Endodermal cell (in vitro differentiated cells): ENCODE data around the gene KCNG2. TPM values are rescaled to one million over a fixed set of nuclear protein-coding genes. Genes with fewer than 3 reads are reported as not detected.

ENCODE experiments used
- DNase-seq: peaks from one replicate; pipeline ENCODE4 v3.0.0-alpha.2; 2017
- H3K27ac ChIP-seq: 2 replicates; pipeline ENCODE4 v1.5.1; 2013; ENCODE audit warnings: mild to moderate bottlenecking, low read depth, low read length, moderate library complexity
- H3K27me3 ChIP-seq: 2 replicates; pipeline ENCODE4 v1.6.1; 2013; ENCODE audit warnings: mild to moderate bottlenecking, low read length, moderate library complexity; ENCODE audit not compliant: insufficient read depth, control insufficient read depth, poor library complexity, severe bottlenecking
- H3K36me3 ChIP-seq: 2 replicates; pipeline ENCODE4 v1.7.0; 2013; ENCODE audit warnings: mild to moderate bottlenecking, low read length, moderate library complexity; ENCODE audit not compliant: control insufficient read depth, insufficient read depth
- H3K4me1 ChIP-seq: one replicate; pipeline ENCODE4 v1.7.0; 2013; ENCODE audit warnings: low read length; ENCODE audit not compliant: control insufficient read depth, insufficient read depth
- H3K4me3 ChIP-seq: 2 replicates; pipeline ENCODE4 v1.5.1; 2013; ENCODE audit warnings: mild to moderate bottlenecking, low read length, moderate library complexity
- H3K9ac ChIP-seq: 2 replicates; pipeline ENCODE4 v1.6.1; 2013; ENCODE audit warnings: mild to moderate bottlenecking, low read length, moderate library complexity; ENCODE audit not compliant: poor library complexity, severe bottlenecking; ENCODE audit errors: extremely low read depth
- H3K9me3 ChIP-seq: 2 replicates; pipeline ENCODE4 v1.6.1; 2013; ENCODE audit warnings: mild to moderate bottlenecking, low read length, moderate library complexity; ENCODE audit not compliant: control insufficient read depth
- H3K27ac Mint-ChIP-seq: 2 replicates; pipeline ENCODE4 v1.8.0; 2020; ENCODE audit warnings: mixed read lengths
- H3K27me3 Mint-ChIP-seq: 2 replicates; pipeline ENCODE4 v1.8.0; 2021; ENCODE audit warnings: mild to moderate bottlenecking, mixed read lengths; ENCODE audit not compliant: insufficient read depth
- H3K36me3 Mint-ChIP-seq: 2 replicates; pipeline ENCODE4 v1.8.0; 2020; ENCODE audit warnings: low read depth, mixed read lengths
- H3K4me1 Mint-ChIP-seq: 2 replicates; pipeline ENCODE4 v1.8.0; 2020; ENCODE audit warnings: mixed read lengths
- H3K4me3 Mint-ChIP-seq: 2 replicates; pipeline ENCODE4 v1.8.0; 2020; ENCODE audit warnings: mild to moderate bottlenecking, moderate library complexity, mixed read lengths
- H3K9me3 Mint-ChIP-seq: 2 replicates; pipeline ENCODE4 v1.8.0; 2020; ENCODE audit warnings: mild to moderate bottlenecking, mixed read lengths
- WGBS, 2 experiments: methylation state at CpG; one replicate each; pipeline versions ENCODE4 v1.1.5 to v1.1.7; 2013; ENCODE audit warnings: missing lambda C conversion rate in 2 of 2, mixed read lengths in 1 of 2; ENCODE audit not compliant: insufficient coverage in 1 of 2, insufficient read length in 1 of 2; 5-methylcytosine and 5-hydroxymethylcytosine counted together
- total RNA-seq, 2 donors: library from RNA; stranded (reverse); fragmentation: NEBNext Ultra II Directional in 1 of 2; extraction: Animal tissue kit (Norgen Biotek cat#: 25700) in 1 of 2; gene quantifications; 2 replicates in 1 of 2; 3 replicates in 1 of 2; pipeline ENCODE4 v1.2.1, GENCODE V29; 2021
- TF ChIP-seq, protein P1 (sequence below): fragments of 200-600 bp; sonication (generic); conservative IDR thresholded peaks from 2 replicates; pipeline ENCODE4 v1.5.0; 2021; ENCODE audit warnings: antibody characterized with exemption, mild to moderate bottlenecking

KCNG2 gene
- total RNA-seq, 2 donors from 2014 or later = not detected

DNA sequence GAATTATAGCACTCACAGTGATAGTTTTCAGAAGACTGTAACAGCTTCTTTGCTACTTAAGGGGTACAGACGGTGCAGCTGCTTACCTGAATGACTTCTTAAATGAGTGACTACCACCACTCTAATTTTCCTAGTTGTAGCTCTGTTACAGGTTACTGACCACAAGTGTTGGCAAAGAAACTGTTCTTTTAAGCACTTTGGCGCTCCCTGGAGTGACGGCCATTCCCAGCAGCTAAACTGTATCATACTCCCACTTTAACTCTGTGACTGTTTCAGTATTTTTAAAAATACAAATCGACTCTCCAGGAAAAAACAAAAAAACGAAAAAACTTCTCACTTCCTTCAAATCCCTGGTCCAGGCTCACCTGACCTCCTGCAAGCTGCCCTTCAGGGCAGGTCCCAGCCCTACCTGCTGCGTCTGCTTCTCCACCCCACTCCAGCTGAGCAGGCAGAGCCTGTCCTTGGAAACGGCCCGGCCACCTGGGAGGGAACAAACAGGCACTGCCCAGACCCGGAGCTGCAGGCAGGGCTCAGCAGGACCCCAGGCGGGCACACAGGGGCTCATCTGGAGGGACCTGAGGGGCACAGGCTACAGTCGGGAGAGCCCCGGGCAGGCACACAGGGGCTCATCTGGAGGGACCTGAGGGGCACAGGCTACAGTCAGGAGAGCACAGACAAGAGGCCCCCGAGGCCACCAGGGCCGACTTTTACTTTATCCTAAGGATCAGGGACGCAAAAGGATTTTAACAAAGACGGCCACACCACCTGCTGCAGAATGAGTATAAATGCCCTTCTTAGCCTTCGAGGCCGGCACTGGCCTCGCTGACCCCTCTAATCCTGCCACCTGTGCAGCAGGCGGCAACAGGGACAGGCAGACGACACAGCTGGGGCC, 129.2 kb downstream of the KCNG2 start:
- Mint-ChIP-seq H3K4me3 (no peak overlapping the region), H3K27ac (no peak overlapping the region), H3K36me3 (peaks cover 49% of the 10 kb centered on the region), H3K4me1 (no peaks in the 10 kb centered on the region), H3K9me3 (peaks cover 28% of the 10 kb centered on the region), H3K27me3 (no peaks in the 10 kb centered on the region)
- Histone ChIP-seq H3K9me3 (peaks cover 30% of the 10 kb centered on the region), H3K27me3 (no peaks in the 10 kb centered on the region), H3K27ac (peak overlapping the region; percentile 49), H3K4me1 (no peaks in the 10 kb centered on the region), H3K4me3 (no peak overlapping the region), H3K9ac (no peak overlapping the region), H3K36me3 (peaks cover 16% of the 10 kb centered on the region)
- TF ChIP-seq, protein P1, sequence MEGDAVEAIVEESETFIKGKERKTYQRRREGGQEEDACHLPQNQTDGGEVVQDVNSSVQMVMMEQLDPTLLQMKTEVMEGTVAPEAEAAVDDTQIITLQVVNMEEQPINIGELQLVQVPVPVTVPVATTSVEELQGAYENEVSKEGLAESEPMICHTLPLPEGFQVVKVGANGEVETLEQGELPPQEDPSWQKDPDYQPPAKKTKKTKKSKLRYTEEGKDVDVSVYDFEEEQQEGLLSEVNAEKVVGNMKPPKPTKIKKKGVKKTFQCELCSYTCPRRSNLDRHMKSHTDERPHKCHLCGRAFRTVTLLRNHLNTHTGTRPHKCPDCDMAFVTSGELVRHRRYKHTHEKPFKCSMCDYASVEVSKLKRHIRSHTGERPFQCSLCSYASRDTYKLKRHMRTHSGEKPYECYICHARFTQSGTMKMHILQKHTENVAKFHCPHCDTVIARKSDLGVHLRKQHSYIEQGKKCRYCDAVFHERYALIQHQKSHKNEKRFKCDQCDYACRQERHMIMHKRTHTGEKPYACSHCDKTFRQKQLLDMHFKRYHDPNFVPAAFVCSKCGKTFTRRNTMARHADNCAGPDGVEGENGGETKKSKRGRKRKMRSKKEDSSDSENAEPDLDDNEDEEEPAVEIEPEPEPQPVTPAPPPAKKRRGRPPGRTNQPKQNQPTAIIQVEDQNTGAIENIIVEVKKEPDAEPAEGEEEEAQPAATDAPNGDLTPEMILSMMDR = no peak
- DNase-seq = peak; percentile 40
- WGBS, 2 experiments = 83 to 95% methylated on average over 12 to 21 of the region's 21 CpGs

DNA sequence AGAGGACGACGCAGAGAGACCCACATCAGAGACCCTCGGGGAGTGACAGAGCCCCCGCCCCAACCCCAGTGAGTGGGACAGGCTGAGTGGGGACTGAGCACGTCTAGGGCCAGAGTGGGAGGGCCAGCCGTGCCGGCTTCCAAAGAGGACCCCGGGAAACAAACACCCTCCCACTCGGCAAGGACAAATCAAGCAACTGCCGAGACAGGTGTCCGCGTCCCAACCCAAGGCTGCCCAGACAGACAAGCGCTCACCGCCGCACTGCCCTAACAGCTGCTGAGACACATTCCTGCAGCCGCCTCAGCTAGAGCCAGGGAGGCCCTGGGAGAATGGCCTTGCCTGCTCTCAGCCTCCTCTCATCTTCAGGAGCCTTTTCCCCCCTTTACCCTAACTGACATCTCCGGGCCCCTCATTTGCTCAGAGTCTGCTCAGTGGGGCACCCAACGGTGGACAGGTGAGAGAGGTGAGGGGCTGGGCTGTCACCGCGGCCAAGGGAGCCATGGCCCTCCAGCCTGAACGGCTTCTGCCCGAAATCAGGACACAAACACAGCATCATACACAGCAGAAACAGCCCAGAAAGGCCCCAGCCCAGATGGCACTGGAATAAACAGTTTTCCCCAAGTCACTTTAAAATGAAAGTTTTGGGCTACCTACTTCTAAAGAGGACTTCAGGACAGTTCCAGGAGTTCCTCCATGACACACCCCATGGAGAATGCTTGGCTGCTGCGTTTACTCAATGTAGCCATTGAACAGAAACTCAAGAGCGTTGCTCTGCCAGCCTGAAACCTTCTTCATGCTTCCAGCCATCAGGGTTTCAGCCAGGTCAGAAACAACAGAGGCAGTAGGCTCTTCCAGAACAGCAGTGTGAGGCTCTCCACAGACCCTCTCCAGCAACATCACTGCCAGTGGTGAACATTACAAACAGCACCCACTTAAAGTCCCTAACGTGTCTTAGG, 130.1 kb downstream of the KCNG2 start:
- no peaks in the 10 kb centered on the region for H3K4me1 Mint-ChIP-seq
- H3K27me3 ChIP-seq = no peaks in the 10 kb centered on the region
- TF ChIP-seq, protein P1 = no peak
- peaks cover 53% of the 10 kb centered on the region for H3K36me3 Mint-ChIP-seq
- peaks cover 17% of the 10 kb centered on the region for H3K36me3 ChIP-seq
- H3K27ac ChIP-seq = peak overlapping the region; percentile 49
- WGBS, 2 experiments = 88 to 89% methylated on average over 21 to 25 of the region's 25 CpGs
- no peaks in the 10 kb centered on the region for H3K4me1 ChIP-seq
- no peak overlapping the region for H3K4me3 ChIP-seq
- peak; percentile 30 for DNase-seq
- no peak overlapping the region for H3K4me3 Mint-ChIP-seq
- no peaks in the 10 kb centered on the region for H3K27me3 Mint-ChIP-seq
- H3K9me3 ChIP-seq = peaks cover 40% of the 10 kb centered on the region
- H3K27ac Mint-ChIP-seq = no peak overlapping the region
- peaks cover 37% of the 10 kb centered on the region for H3K9me3 Mint-ChIP-seq
- H3K9ac ChIP-seq = no peak overlapping the region

GRCh38 chr18:79928563-79928960, 130.8 kb downstream of the KCNG2 start:
- Mint-ChIP-seq H3K4me3 (no peak overlapping the region), H3K9me3 (peaks cover 43% of the 10 kb centered on the region)
- WGBS, 2 experiments = 94 to 98% methylated on average over 3 to 9 of the region's 9 CpGs

More at GRCh38 chr18:79928563-79928960, 130.8 kb downstream of the KCNG2 start:
- Histone ChIP-seq H3K36me3 (peaks cover 23% of the 10 kb centered on the region), H3K27ac (no peak overlapping the region), H3K27me3 (no peaks in the 10 kb centered on the region), H3K9ac (no peak overlapping the region), H3K9me3 (peaks cover 46% of the 10 kb centered on the region), H3K4me1 (no peaks in the 10 kb centered on the region), H3K4me3 (no peak overlapping the region)
- no peaks in the 10 kb centered on the region for H3K4me1 Mint-ChIP-seq
- H3K27me3 Mint-ChIP-seq = no peaks in the 10 kb centered on the region
- no peak overlapping the region for H3K27ac Mint-ChIP-seq
- DNase-seq = no peak
- TF ChIP-seq, protein P1 = no peak
- peaks cover 55% of the 10 kb centered on the region for H3K36me3 Mint-ChIP-seq
